Naive thymus-derived CD8-positive, alpha-beta T cell (primary cell): ENCODE data around the gene GRPEL2. TPM values are rescaled to one million over a fixed set of nuclear protein-coding genes. Genes with fewer than 3 reads are reported as not detected.
"Not testable (repeated sequence)": the region's sequence is repeated elsewhere in the genome, so short reads cannot be mapped to it uniquely, and the experiment has no call there.

ENCODE experiments used
- ATAC-seq, 2 donors: fragments of 150-1000 bp; cut with Tn5 transposase in 1 of 2; sonication (Bioruptor Pico), chemical (Tn5 transposase) in 1 of 2; 1 replicate in 1 of 2; 2 replicates in 1 of 2; pipeline ENCODE4 v1.10.0; 2021; ENCODE audit warnings: mild to moderate bottlenecking in 2 of 2, moderate library complexity in 2 of 2
- POLR2A ChIA-PET: fragments of 350-600 bp; sonication (Branson Sonifier 250); formaldehyde crosslinking; loops from one replicate; lab custom pipeline; 2021; ENCODE audit warnings: antibody characterized with exemption; lab: Charles Lee
- DNase-seq, 10 donors: peaks; one replicate each; pipeline versions ENCODE4 v3.0.0 to v3.0.0-alpha.2; 2020 to 2022
- H3K27ac Mint-ChIP-seq, 10 donors: one replicate each; pipeline ENCODE4 v1.8.0; 2020 to 2022; ENCODE audit warnings: mild to moderate bottlenecking in 10 of 10, mixed read lengths in 10 of 10, moderate library complexity in 4 of 10, inconsistent platforms in 1 of 10
- H3K27me3 Mint-ChIP-seq, 5 donors: one replicate each; pipeline ENCODE4 v1.8.0; 2021 to 2022; ENCODE audit warnings: mixed read lengths in 5 of 5
- H3K36me3 Mint-ChIP-seq, 3 donors: one replicate each; pipeline ENCODE4 v1.8.0; 2020 to 2022; ENCODE audit warnings: mixed read lengths in 3 of 3, mild to moderate bottlenecking in 2 of 3, inconsistent platforms in 1 of 3
- H3K4me1 Mint-ChIP-seq, 4 donors: one replicate each; pipeline ENCODE4 v1.8.0; 2021 to 2022; ENCODE audit warnings: mixed read lengths in 4 of 4
- H3K4me3 Mint-ChIP-seq, 10 donors: one replicate each; pipeline ENCODE4 v1.8.0; 2020 to 2022; ENCODE audit warnings: mild to moderate bottlenecking in 10 of 10, mixed read lengths in 10 of 10, moderate library complexity in 6 of 10, inconsistent platforms in 1 of 10
- H3K9me3 Mint-ChIP-seq, 9 donors: one replicate each; pipeline ENCODE4 v1.8.0; 2020 to 2022; ENCODE audit warnings: mixed read lengths in 9 of 9, mild to moderate bottlenecking in 3 of 9, inconsistent platforms in 1 of 9, moderate library complexity in 1 of 9
- polyA plus RNA-seq, 3 donors: library from polyadenylated mRNA; unstranded; fragments of 300-500 nt; fragmentation: Illumina TruSeq; gene quantifications; one replicate each; pipeline ENCODE4 v1.2.3, GENCODE V29; 2021
- total RNA-seq, 8 experiments: library from RNA in 2 of 8; stranded (reverse) in 2 of 8; gene quantifications; one replicate each; pipeline ENCODE4 v1.2.3 and lab custom pipeline; 2021 to 2026

The GRPEL2 gene
- total and polyA plus RNA-seq, 5 experiments from 2014 or later = 4.2 to 48.0 (median 6.6) TPM

DNA sequence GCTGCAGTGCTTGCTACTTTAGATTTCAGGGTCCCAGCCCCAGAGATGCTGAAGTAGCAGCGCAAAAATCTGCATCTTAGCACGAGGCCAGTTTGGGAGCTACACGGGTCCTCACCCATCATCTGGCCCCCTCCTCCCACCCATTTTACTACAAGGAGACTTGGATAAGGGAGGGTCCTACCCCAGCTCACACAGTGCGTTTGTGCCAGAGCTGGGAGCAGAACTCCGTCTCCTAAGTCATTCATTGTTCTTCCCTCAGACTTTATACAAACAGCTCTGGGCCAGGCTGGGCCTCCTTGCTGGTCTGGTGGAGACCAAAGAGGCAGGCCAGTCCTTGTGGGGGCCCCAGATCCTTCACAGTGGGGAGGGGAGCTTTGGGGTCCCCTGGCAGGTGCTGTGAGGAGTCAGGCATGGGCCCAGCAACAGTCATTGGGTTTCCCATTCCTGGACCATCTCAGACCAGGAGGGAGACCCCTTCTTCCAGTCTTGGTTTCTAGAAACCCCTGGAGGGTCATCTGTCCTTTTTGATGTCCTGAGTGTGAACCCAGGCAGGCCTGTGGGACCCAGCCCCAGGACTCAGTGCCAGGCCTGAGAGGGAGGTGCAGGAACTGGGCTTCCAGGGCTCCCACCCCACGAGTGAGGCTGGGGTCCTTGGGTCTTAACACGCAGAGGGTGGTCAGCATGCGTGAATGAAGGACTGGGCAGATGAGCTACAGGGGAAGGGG is 36.1 kb downstream of the GRPEL2 start:
- ATAC-seq = peak in 1 of 2 donors; percentile 20
- Mint-ChIP-seq H3K27me3 (peaks cover 0 to 5% (median 0%) of the 10 kb centered on the region in 5 donors), H3K36me3 (peaks cover 0 to 3% (median 0%) of the 10 kb centered on the region in 3 donors)

DNA sequence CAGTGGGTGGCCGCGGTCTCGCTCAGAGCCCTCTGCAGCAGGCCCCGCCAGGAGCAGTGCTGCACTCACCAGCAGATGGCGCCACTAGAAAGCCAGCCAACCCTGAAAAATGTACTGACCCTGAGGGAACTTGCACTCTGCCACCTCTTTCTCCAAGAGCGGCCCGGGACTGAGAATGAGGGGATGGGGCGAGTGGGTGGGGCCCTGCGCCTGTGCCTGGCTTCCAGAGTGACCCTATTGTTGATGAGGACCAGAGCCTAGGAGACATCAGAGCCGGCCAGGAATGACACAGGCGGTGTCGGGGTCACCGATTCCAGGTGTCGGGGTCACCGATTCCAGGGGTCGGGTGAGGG is 36.7 kb downstream of the GRPEL2 start:
- ATAC-seq (peak; percentile 73 to 93), DNase-seq (peak; percentile 36 to 80 (median 64))
- peak overlapping the region in 3 of 10 donors; percentile 65 to 81 (median 72) for H3K27ac Mint-ChIP-seq
- no peaks in the 10 kb centered on the region for H3K9me3 Mint-ChIP-seq
- peaks cover 0 to 3% (median 0%) of the 10 kb centered on the region in 3 donors for H3K36me3 Mint-ChIP-seq
- H3K27me3 Mint-ChIP-seq = peaks cover 0 to 5% (median 0%) of the 10 kb centered on the region in 5 donors
- peaks cover 0 to 7% (median 2%) of the 10 kb centered on the region in 4 donors for H3K4me1 Mint-ChIP-seq
- POLR2A ChIA-PET = no interaction called here
- no peak overlapping the region for H3K4me3 Mint-ChIP-seq

More for the DNA sequence above, 36.1 kb downstream of the GRPEL2 start:
- H3K9me3 Mint-ChIP-seq = no peaks in the 10 kb centered on the region
- H3K4me3 Mint-ChIP-seq = no peak overlapping the region
- no peak for DNase-seq
- H3K27ac Mint-ChIP-seq = peak overlapping the region in 2 of 10 donors; percentile 65 to 81
- peaks cover 0 to 7% (median 2%) of the 10 kb centered on the region in 4 donors for H3K4me1 Mint-ChIP-seq
- POLR2A ChIA-PET = no interaction called here

DNA sequence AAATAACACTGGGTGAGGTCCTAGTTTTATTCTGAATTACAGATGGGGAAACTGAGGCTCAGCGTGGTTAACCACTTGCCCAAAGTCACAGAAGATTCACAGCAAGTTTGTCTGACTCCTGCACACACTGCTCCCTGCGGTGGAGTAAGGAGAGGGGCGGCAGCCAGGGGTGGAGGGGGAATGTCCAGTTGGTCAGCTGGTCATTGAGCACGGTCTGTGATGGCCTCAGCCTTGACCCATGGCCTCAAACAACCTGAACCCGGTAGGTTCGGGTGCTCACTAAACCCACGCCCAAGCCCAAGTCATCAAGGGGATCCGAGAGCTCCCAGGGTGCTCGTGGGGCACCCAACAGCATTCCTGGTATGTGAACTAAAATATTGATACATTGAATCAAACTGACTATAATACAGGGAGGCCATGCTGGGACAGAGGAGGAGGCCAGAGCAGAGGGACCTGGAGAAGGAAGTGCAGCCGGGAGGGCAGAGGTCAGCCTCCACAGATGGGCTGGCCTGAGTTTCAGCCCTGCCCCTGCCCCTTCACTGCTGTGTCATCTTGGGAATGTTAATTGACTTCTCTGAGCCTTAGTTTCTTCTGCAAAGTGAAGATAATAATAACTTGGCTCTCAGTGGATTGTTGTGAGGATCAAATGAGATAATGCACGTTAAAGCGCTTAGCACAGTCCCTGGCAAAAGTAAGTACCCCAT is 37.4 kb downstream of the GRPEL2 start:
- Mint-ChIP-seq H3K27me3 (peaks cover 0 to 5% (median 0%) of the 10 kb centered on the region in 5 donors), H3K4me3 (no peak overlapping the region), H3K27ac (no peak overlapping the region), H3K36me3 (no peaks in the 10 kb centered on the region), H3K9me3 (no peaks in the 10 kb centered on the region), H3K4me1 (peaks cover 0 to 7% (median 1%) of the 10 kb centered on the region in 4 donors)
- POLR2A ChIA-PET = no interaction called here
- no peak for DNase-seq
- no peak for ATAC-seq

DNA sequence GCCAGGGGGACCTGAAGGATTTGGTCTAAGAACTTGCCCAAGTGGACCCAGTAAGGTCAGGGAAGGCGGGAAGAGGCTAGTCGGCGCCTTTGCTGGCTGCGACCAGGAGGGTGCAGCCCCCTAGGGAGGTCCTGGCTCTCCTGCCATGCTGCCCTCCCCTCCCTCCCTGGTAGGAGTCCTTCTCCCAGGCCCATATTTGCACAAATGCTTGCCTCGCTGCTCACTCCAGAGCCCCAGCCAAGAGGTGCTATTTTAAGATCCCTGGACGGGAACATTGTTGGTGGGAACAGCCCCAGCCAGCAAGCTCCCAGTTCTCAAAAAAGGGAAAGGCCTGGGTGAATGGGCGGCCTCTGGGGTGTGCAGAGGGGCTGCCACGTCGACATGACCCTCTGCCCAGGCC is 38.1 kb downstream of the GRPEL2 start:
- Mint-ChIP-seq H3K27ac (no peak overlapping the region), H3K27me3 (peaks cover 0 to 5% (median 0%) of the 10 kb centered on the region in 5 donors), H3K4me1 (peaks cover 0 to 7% (median 1%) of the 10 kb centered on the region in 4 donors), H3K36me3 (no peaks in the 10 kb centered on the region), H3K9me3 (no peaks in the 10 kb centered on the region), H3K4me3 (no peak overlapping the region)
- POLR2A ChIA-PET = no interaction called here
- ATAC-seq = no peak
- DNase-seq = no peak

DNA sequence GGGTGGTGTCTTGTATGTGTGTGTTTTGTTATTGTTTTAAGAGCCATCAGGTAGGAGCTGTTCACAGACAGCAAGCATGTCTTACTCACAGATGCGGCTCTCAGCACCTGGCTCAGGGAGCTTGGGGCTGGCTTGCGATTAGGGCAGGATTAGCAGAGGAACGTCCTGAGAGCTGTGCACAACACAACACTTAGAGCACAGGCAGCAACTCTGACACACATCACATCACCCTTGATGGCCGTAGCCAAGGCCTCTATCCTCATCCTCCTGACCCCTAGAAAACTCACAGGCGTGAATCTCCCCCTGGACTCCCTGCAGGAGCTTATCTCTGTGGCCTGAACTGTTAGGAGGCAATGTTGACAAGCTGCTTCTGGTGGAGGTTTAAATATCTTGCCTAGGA is 40.9 kb downstream of the GRPEL2 start:
- DNase-seq (no peak), ATAC-seq (no peak)
- Mint-ChIP-seq H3K36me3 (no peaks in the 10 kb centered on the region), H3K27me3 (peaks cover 0 to 1% (median 0%) of the 10 kb centered on the region in 5 donors), H3K27ac (peak overlapping the region in 1 of 10 donors; percentile 38), H3K4me3 (no peak overlapping the region), H3K4me1 (peaks cover 0 to 11% (median 1%) of the 10 kb centered on the region in 4 donors), H3K9me3 (no peaks in the 10 kb centered on the region)
- POLR2A ChIA-PET = no interaction called here

DNA sequence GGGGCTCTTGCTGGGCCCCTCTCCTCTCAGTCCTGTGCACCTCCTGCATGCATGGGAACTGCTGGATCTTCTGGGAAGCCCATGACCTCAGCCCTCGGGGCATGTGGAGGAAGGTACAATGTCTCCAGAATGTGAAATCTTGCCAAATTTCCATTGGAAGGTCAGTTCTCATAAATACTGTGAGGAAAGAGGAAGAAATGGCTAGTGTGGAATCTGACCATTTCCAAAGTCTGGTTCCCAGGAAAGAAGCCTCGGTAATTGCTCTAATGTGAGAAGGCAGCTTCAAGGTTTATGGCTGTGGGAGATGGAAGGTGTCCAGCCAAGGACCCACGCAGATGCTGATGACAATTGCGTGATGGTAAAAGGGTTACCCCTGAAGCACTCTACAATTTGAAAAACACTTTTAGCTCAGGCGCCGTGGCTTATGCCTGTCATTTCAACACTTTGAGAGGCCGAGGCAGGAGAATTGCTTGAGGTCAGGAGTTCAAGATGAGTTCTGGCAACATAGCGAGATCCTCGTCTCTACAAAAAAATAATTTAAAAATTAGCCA is 41.9 kb downstream of the GRPEL2 start:
- Mint-ChIP-seq H3K27me3 (no peaks in the 10 kb centered on the region), H3K36me3 (no peaks in the 10 kb centered on the region), H3K9me3 (no peaks in the 10 kb centered on the region), H3K4me3 (no peak overlapping the region), H3K4me1 (peaks cover 0 to 7% (median 0%) of the 10 kb centered on the region in 4 donors), H3K27ac (peak overlapping the region in 1 of 10 donors; percentile 38)
- DNase-seq = no peak
- ATAC-seq = no peak
- POLR2A ChIA-PET = no interaction called here

DNA sequence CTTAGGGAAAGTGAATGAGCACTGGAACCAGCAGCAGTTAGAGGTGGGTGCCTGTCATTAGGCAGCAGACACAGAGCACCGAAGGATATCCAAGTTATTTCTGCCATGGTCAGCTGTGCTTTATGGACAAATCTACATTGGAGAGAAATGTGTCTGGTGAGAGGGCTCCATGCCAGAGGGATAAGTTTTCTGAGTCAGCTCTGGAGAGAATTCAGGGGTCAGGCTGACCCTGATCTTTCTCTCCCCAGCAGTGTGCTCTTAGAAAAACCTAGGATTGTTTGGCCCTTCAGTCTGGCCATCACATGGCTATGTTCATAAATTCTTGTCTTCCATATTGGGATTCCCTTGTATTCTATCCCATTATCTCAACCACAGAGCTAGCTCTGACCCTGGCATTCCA is 42.7 kb downstream of the GRPEL2 start:
- Mint-ChIP-seq H3K36me3 (no peaks in the 10 kb centered on the region), H3K27me3 (no peaks in the 10 kb centered on the region), H3K27ac (no peak overlapping the region), H3K9me3 (no peaks in the 10 kb centered on the region), H3K4me3 (no peak overlapping the region), H3K4me1 (peaks cover 0 to 7% (median 0%) of the 10 kb centered on the region in 4 donors)
- POLR2A ChIA-PET = no interaction called here
- DNase-seq (no peak), ATAC-seq (no peak)

DNA sequence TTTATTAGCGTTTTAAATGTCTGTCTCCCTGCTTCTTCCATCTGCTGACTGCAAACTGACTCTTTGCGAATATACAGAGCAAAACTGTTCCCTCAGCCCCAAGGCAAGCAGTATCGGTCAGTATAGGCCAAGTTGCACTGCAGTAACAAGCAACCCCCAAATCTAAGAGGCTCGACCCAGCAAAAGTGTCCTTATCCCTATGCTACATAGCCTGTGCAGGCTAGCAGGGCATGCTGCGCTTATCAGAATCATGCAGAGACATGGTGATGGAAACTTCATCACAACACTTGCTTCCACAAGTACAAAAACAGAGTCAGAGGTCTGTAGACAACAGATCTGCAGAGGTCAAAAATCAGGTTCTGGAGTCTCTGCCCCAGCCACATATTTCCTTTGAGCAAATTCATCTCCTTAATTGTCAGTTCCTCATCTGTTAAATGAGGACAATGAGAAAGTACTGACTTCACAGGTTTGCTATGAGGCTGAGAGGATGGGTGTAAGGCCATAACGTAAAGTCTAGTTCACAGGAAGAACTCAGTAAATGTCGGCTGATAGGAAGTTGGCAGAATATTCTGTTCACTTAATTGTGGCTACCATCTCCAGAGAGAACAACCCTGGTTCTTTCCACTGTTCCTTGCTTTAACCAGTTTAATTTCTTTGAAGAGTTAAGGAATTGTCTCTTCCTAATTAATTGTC is 43.3 kb downstream of the GRPEL2 start:
- DNase-seq (no peak), ATAC-seq (no peak)
- Mint-ChIP-seq H3K36me3 (no peaks in the 10 kb centered on the region), H3K4me3 (no peak overlapping the region), H3K9me3 (no peaks in the 10 kb centered on the region), H3K27me3 (no peaks in the 10 kb centered on the region), H3K4me1 (peaks cover 0 to 7% (median 0%) of the 10 kb centered on the region in 4 donors), H3K27ac (no peak overlapping the region)
- POLR2A ChIA-PET = no interaction called here

DNA sequence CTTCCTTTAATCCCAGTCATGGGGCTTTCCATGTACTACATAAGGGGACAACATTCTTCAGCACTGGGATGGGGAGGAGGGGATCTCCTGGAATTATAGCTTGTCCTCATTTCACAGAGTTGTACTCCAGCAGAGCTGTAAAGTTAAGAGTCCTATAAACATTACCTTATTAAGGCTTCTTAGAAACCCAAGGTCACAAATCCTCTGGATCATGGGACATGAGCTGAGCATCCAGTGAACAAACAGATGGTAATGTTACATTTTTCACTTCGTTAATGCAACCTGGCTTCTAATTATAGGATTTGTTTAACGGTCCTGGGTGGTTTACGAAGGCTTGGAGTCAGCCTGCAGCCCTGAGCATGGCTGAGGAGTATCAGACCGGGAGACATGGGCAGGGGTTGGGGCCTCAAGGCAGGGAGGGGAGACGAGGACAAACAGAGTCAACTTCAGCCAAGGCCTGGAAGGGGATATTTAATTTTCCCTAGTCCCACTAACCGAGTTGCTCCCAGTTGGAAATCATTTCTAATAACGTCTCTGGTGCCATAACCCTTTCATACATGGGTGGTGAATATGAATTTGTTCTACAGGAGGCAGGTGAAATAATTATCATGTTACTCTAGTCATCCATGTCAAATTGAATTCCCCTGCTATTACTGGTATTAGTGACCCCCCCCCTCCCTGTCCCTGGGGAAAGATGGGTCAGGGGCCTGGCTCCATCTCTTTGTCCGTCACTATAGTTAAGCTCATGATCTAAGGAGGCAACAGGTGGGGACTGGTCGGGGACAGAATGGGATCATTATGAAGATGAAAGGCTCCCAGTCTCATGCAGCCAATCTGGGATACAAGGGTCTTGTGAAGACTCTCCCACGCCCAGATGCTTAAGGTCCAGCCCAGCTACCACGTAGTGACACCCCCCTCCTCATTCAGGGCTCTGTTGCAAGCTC is 44.5 kb downstream of the GRPEL2 start:
- no peak for ATAC-seq
- Mint-ChIP-seq H3K4me1 (peaks cover 0 to 7% (median 0%) of the 10 kb centered on the region in 4 donors), H3K9me3 (no peaks in the 10 kb centered on the region), H3K27me3 (no peaks in the 10 kb centered on the region), H3K36me3 (no peaks in the 10 kb centered on the region), H3K4me3 (no peak overlapping the region), H3K27ac (no peak overlapping the region)
- POLR2A ChIA-PET = interaction anchor here (0.7 kb wide), 1 partner anchor 45 kb away, joined by 3 read pairs; the partner anchor contains the start of gene GRPEL2
- no peak for DNase-seq

DNA sequence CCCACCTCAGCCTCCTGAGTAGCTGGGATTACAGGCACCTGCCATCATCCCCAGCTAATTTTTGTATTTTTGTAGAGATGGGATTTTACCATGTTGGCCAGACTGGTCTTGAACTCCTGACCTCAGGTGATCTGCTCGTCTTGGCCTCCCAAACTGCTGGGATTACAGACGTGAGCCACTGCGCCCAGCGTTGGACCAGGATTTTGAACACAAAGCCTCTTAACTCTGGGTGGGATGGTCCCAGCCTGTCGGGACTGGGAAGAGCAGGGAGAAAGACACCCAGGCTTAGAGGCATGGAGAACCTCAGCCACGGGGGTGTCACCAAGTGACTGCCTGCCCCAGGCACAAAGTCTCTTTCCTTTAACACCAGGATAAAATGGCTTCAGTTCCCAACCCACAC is 45.8 kb downstream of the GRPEL2 start:
- H3K27ac Mint-ChIP-seq, H3K27me3 Mint-ChIP-seq, ATAC-seq, H3K4me1 Mint-ChIP-seq, DNase-seq, H3K4me3 Mint-ChIP-seq, POLR2A ChIA-PET, H3K9me3 Mint-ChIP-seq, H3K36me3 Mint-ChIP-seq: not testable (repeated sequence)

DNA sequence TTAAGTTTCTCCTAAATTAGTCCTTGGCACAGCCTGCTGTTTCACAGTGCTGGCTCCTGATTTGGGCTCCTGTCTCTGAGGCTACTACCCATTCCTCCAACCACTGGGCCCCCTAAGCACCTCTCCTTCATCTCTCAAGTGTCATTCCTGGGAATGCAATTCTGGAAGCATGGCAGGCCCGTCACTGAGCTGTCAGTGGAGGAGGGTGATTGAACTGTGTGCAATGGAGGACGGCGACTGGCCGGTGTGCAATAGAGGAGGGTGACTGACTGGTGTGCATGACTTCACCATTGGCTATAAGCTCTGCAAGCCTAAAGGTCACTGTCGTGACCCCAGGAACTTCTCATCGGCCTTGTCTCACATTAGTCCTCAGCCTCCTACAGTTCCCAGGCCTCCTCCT is 46.2 kb downstream of the GRPEL2 start:
- Mint-ChIP-seq H3K4me1 (peaks cover 0 to 4% (median 0%) of the 10 kb centered on the region in 4 donors), H3K27ac (no peak overlapping the region), H3K36me3 (no peaks in the 10 kb centered on the region), H3K4me3 (no peak overlapping the region), H3K9me3 (no peaks in the 10 kb centered on the region), H3K27me3 (no peaks in the 10 kb centered on the region)
- POLR2A ChIA-PET = no interaction called here
- DNase-seq (no peak), ATAC-seq (no peak)

DNA sequence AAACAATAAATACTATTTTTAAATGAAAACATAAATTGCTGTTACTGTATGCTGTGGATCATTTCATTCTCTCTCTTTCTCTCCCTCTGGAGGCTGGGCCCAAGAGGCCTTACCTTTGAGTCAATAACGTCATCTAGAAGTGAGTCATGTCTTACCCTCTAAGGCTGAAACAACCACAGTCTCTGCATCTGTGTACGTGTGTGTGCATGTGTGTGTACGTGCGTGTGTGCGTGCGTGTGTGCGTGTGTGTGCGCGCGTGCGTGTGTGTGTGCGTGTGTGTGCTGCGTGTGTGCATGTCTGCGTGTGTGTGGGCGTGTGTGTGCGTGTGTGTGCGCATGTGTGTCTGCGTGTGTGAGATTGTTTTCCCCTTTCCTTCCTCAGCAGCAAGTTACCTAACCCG is 47.4 kb downstream of the GRPEL2 start:
- no peak for DNase-seq

More for the DNA sequence above, 47.4 kb downstream of the GRPEL2 start:
- peaks cover 0 to 1% (median 0%) of the 10 kb centered on the region in 5 donors for H3K27me3 Mint-ChIP-seq
- POLR2A ChIA-PET = no interaction called here
- H3K27ac Mint-ChIP-seq = no peak overlapping the region
- H3K4me1 Mint-ChIP-seq = peaks cover 0 to 4% (median 0%) of the 10 kb centered on the region in 4 donors
- H3K9me3 Mint-ChIP-seq = no peaks in the 10 kb centered on the region
- no peaks in the 10 kb centered on the region for H3K36me3 Mint-ChIP-seq
- ATAC-seq = no peak
- H3K4me3 Mint-ChIP-seq = no peak overlapping the region
